NCI-H187 (cell line): Measurements from ENCODE around the gene RNPEPL1.

Experiments used
- DNase-seq, 2 experiments: peaks; one replicate each; lab custom pipeline; 2025; lab: John Stamatoyannopoulos, UW

Gene RNPEPL1

GRCh38 chr2:240577281-240578109 is 9.2 kb downstream of the RNPEPL1 start:
- no peak for DNase-seq

GRCh38 chr2:240578110-240578450 is 9.8 kb downstream of the RNPEPL1 start:
- no peak for DNase-seq

- DNase-seq: no peak
Measured at GRCh38 chr2:240578488-240578887, 10.2 kb downstream of the RNPEPL1 start.

- no peak for DNase-seq
Measured at GRCh38 chr2:240579071-240579762, 10.9 kb downstream of the RNPEPL1 start.

GRCh38 chr2:240579771-240580614 is 11.7 kb downstream of the RNPEPL1 start:
- DNase-seq: no peak

- DNase-seq: no peak
Measured at GRCh38 chr2:240581811-240582210, 13.5 kb downstream of the RNPEPL1 start.

GRCh38 chr2:240582781-240583180 is 14.5 kb downstream of the RNPEPL1 start:
- DNase-seq: no peak

DNA sequence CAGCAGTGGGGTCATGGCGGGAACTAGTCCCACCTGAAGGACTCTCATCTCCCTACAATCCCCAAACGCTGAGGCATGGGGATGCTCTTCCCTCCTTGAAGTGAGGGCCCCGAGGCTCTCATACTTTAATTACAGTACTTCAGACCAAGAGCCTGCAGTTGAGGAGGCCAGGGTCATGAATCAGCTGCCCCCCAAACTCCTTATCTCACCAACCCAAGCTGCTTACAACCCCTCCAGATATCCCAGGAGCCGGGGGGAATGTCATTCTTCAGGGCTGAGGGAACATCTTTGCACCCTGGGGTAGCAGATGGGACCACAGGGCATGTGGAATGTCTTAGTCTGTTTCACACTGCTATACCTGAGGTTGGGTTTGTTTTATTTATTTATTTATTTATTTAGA is 15.5 kb downstream of the RNPEPL1 start:
- no peak for DNase-seq

DNA sequence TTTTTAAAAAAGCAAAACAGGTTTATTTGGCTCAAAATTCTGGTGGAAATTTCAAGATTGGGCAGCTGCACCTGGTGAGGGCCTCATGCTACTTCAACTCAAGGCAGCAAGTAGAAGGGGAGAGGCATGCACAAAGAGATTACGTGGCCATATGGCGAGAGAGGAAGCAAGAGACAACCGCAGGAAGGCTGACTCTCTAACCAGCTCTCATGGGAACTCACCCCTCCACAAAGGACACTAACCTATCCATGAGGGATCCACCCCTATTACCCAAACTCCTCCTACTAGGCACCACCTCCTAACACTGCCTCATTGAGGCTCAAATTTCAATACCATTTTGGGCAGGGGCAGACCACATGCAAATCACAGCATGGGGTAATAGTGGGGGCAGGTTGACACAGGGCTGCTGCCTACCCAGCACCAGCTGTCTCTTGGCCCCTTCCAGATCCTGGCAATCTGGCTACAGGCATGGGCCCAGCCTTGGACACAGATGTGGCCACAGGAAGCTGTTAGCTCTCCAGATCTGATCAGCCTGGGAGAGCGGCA is 16.3 kb downstream of the RNPEPL1 start:
- DNase-seq: no peak

- no peak for DNase-seq
Measured at GRCh38 chr2:240585101-240585500, 16.8 kb downstream of the RNPEPL1 start.

DNA sequence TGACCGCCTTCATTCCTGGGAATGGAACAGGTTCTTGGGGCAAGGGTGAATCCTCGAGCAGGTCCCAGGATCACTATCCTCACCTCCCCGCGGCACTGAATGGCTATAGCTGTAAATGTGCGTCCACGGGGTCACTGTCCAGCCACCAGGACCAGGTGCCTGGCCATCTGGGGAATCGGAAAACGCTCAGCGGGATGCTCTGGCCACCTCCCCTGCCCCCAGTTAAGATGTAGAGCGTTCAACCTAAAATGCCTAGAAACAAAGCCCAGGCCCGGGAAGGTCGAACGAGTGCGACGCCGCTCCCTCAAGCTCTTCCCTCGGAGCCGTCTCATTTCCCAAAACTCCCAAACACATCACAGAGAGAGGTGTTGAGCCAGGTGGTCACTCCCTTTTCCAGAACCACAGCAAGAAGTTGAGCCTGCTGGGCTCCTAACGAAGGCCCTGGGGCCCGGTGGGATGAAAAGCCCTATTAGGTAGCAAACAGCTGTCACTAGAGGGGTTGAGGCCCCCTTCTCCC is 17.5 kb downstream of the RNPEPL1 start:
- no peak for DNase-seq

DNA sequence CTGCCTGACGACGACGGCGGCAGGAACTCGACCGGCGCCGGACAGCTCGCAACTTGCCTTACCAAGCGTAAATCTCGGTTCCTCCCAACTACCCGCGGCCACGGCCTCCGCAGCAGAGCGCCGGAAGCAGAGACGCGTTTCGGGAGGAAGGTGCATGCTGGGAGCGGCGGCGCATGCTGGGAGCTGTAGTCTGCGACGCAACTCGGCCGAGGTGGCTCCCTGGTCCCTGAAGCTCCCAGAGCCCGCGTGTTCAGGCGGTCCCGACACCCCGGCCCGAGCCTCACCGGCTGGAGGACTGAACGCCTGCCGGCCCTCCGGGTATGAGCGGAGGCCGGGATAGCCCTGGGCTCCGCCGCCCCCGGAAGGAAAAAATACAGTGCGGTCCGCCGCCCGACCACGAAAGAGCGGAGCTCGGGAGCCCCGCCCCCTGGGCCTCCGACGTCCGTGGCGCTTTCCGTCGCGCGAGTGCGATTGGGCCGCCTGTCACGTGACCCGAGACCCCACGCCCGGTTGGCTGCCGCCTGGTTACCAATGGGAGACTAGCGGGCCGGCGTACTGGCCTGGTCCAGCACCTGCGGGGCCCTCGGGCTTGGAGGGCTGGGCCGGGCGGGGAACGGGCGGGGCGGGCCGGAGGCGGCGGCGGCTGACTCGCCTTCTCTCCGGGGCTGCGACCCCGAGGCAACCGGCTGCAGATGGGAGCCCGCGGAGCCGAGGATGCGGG is 18.1 kb downstream of the RNPEPL1 start, which contains the start of gene CAPN10:
Gene CAPN10 (plus strand): TSS at position 537 of the 721 bp plus-strand sequence. CDS start 178 bp downstream, at position 715.
- DNase-seq: peak; percentile 64 to 84

DNA sequence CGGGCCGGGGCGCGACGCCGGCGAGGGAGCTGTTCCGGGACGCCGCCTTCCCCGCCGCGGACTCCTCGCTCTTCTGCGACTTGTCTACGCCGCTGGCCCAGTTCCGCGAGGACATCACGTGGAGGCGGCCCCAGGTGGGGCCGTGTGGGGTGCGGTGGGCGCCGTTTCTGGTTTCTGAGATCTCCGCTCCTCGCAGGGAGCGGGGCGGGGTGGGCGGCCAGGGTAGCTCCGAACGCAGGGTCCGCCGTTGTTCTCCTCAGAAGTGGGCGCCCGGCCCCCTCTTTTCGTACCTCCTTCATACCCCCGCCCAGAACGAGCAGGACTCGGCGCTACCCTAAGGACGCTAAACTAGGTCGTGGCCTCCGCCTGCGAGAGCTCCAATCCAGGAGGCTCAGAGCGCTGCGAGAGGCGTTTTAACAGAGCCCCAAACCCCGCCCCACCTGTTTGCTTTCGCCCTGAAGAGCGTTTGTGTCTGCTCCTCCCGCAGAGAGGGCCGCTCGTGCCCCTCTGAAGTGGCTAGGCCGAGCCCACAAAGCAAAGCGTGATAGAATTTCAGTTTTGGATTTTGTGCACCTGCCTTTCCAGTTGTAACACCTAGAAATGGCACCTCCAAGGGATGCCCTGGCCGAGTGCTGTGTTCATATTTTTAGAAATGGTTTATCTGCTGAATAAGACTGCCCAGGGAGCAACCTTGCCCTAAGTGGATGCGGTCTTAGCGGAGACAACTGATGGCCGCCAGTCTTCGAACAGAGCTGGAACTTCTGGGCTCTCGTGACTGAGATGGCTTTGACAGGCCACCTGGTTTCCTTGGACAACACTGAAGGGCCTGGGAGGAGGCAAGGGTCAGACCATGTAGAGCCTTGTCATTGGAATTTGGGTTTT is 18.9 kb downstream of the RNPEPL1 start:
- peak; percentile 26 to 35 for DNase-seq

- DNase-seq: no peak
Measured at GRCh38 chr2:240588006-240588655, 19.8 kb downstream of the RNPEPL1 start.

GRCh38 chr2:240588669-240589068 is 20.4 kb downstream of the RNPEPL1 start:
- no peak for DNase-seq

DNA sequence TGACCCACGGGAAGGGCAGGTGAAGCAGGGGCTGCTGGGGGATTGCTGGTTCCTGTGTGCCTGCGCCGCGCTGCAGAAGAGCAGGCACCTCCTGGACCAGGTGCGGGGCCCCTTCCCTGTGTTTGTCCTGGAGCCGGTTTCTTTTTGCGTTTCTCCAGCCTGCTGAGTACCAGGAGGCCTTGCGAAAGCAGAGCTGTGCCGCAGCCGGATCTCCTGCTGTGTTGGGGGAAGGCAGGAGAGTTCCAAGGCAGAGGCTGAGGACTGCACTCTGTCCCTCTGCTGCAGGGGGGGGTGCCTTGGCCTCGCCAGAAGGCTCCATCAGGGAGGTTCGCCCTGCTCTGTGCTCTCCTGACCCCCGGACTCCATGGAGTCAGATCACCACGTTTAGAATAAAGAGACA is 21.1 kb downstream of the RNPEPL1 start:
- no peak for DNase-seq

- no peak for DNase-seq
Measured at GRCh38 chr2:240589850-240590525, 21.7 kb downstream of the RNPEPL1 start.

DNA sequence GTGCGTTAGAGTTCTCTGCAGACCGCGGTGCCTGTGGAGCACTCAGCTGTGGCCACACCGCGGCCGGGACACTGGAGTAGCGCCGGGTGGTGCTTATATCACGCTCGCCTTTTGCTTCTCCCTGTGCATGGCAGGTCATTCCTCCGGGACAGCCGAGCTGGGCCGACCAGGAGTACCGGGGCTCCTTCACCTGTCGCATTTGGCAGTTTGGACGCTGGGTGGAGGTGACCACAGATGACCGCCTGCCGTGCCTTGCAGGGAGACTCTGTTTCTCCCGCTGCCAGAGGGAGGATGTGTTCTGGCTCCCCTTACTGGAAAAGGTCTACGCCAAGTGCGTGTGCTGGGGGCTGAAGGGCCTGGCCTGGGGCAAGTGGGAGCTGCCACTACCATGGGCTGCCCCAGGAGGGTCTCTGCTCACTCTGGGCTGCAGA is 22.4 kb downstream of the RNPEPL1 start:
- DNase-seq: no peak

- DNase-seq: no peak
Measured at GRCh38 chr2:240591226-240591625, 22.9 kb downstream of the RNPEPL1 start.
